Endometrium (tissue), 2 donors: ENCODE results near the gene PPARD.
"Not testable (repeated sequence)": the region's sequence is repeated elsewhere in the genome, so short reads cannot be mapped to it uniquely, and the experiment has no call there.

Experiments
- FAIRE-seq: peaks from 2 replicates; lab custom pipeline; 2012; peaks lifted over from hg19 to GRCh38; lab: Jason Lieb, UNC
- donor health status: control.
- donor health status: control.

PPARD gene

DNA sequence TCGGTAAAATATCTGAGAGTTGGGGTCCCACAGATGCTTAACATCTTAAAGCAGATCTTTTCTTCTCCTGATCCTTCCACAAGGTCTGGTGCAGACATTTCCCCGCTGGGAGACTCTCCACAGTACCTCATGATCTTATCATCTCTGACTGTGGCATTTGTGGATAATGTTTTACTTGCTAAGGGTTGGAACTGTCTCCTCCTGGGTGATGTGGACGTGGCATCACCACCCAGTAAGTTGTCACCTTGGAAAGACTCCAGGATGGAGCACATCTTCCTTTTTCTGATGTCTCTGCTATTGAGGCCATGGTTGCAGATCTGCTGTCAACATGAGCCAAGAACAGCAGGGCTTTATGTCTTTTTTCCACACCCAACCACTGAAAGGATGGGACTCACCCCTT lies 67.8 kb downstream of the PPARD start:
- FAIRE-seq = no peak

DNA sequence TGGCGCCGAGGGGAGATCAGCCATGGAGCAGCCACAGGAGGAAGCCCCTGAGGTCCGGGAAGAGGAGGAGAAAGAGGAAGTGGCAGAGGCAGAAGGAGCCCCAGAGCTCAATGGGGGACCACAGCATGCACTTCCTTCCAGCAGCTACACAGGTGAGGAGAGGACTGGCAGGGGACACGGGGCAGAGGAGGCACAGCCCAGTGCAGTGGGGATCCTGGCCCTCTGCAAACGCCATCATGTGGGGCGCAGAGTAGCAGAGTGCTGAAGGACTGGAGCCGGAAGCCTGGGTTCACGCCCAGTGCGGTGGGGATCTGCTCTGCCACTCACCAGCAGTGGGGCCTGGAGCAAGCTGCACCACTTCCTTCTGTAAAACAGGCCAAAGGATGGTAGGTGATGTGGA lies 68.7 kb downstream of the PPARD start:
- FAIRE-seq = no peak

DNA sequence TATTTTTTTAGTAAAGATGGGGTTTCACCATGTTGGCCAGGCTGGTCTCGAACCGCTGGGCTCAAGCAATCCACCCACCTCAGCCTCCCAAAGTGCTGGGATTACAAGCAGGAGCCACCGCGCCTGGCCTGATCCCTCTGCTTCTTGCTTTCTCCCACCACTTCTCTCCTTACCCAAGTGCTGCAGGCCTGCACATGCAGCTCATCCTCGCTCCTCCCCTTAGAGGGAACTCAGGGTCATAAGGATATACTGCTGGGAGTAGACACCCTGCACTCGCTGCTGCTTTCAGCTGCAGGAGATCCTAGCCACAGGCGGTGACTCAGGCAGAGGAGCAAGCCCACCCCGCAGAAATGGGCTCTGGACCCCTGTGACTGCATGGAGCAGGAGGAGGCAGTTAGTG lies 69.7 kb downstream of the PPARD start:
- FAIRE-seq = no peak

DNA sequence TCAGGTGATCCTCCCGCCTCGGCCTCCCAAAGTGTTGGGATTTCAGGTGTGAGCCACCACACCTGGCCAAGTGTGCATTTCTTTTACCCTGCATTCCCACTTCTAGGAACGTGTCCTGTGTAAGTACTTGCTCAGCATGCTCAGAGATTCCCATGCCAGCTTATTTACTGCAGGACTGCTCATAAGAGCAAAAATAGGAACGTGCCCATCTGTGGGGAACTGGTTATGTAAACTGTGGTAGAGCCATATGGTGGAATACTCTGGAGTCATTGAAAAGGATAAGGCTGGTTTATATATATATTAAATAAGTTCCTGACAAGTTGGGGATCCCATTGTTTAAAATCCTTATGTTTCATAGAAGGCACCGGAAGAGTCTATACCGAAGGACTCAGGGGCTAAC lies 71.6 kb downstream of the PPARD start:
- no peak for FAIRE-seq

GRCh38 chr6:35415065-35415891 lies 72.9 kb downstream of the PPARD start:
- no peak for FAIRE-seq

- FAIRE-seq = no peak
Measured at GRCh38 chr6:35417979-35418661, 75.8 kb downstream of the PPARD start.

GRCh38 chr6:35419417-35419816 lies 77.1 kb downstream of the PPARD start:
- no peak for FAIRE-seq

- no peak for FAIRE-seq
Measured at GRCh38 chr6:35419961-35420360, 77.6 kb downstream of the PPARD start.

DNA sequence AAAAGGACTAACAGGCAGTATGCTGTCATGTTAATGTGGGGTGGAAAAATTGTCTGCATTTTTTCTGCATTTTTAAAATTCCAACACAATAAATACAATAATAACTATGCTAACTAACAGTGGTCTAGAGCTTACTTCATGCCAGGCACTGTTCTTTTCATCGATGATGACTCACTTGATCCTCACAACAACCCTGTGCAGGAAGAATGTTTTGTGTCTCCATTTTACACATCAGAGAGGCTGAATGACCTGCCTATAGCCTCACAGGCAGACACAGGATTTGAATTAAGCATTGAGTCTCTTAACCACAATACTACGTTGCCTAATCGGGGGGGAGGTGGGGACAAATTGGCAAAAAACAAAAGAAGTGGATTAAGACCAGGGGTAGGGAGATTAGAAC lies 82.9 kb downstream of the PPARD start:
- no peak for FAIRE-seq

DNA sequence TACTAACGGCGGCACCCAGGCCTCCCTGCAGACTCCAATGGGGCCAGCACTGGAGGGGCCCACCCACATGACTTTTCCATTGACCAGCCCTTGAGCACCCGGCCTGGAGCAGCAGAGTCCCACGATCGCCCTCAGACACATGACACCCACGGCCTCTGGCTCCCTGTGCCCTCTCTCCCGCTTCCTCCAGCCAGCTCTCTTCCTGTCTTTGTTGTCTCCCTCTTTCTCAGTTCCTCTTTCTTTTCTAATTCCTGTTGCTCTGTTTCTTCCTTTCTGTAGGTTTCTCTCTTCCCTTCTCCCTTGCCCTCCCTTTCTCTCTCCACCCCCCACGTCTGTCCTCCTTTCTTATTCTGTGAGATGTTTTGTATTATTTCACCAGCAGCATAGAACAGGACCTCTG lies 83.7 kb downstream of the PPARD start:
- FAIRE-seq = no peak

DNA sequence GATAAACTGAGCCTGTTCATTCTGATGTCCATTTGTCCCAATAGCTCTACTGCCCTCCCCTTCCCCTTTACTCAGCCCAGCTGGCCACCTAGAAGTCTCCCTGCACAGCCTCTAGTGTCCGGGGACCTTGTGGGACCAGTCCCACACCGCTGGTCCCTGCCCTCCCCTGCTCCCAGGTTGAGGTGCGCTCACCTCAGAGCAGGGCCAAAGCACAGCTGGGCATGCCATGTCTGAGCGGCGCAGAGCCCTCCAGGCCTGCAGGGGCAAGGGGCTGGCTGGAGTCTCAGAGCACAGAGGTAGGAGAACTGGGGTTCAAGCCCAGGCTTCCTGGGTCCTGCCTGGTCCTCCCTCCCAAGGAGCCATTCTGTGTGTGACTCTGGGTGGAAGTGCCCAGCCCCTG lies 85.1 kb downstream of the PPARD start:
- FAIRE-seq = no peak

DNA sequence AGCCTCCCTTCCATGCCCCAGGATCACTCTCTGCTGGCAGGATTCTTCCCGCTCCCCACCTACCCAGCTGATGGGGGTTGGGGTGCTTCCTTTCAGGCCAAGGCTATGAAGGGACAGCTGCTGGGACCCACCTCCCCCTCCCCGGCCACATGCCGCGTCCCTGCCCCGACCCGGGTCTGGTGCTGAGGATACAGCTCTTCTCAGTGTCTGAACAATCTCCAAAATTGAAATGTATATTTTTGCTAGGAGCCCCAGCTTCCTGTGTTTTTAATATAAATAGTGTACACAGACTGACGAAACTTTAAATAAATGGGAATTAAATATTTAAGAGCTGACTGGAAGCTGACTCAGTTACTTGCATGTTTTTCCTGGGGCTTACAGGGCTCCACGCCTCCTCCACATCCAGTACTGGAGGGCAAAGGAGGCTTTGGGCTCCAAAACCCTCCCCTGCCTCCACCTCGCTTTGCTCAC lies 85.5 kb downstream of the PPARD start:
- FAIRE-seq = no peak

DNA sequence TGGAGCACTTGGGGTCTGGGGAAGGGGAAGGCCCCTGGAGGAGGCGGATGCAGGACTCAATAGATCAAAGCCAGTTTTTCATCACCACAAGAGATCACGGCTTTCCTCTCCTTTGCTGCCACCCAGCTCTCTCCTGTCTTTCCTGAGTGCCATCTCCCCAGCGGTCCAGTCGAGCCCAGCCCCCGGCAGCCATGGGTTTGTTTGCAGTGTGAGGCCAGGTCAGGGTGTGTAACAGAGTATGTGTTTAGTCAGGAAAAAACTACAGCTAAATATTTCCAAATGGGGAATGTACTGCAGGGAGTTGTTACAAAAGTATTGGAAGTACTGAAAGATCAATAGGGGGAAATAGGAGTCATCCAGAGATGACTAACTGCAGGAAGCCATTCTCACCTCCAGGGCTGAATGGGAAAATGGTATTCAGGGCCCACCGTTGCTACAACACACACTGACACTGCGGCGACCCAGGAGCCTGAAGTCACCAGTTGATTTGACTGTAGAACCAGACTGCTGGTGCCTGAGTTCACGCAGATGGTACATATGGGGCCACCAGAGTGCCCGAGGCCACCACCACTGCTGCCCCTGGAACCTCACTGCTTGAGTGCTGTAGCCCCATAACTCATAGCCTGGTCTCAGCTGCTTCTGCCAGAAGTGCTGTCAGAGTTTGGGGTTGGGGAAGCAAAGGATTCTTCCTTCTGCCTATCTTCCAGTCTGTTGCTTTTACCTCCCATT lies 86.2 kb downstream of the PPARD start:
- no peak for FAIRE-seq

DNA sequence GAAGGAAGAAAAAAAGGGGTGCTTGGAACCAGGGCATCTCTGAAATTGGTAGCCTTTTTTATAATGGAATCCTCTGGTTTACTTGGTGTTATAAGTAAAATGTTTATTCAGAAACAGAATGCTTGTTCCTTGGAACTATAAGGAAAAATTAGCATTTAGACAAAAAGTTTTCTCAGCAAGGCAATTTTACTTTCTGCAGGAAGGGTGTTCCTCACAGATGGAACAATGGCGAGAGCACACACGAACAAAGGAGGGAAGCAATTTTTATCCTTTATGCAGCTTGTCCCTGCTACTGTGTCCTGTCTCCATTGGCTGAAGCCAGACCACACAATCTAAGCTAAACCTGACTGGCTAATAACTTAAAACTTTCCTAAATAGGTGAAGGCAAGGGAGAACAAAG lies 87.1 kb downstream of the PPARD start:
- no peak for FAIRE-seq

DNA sequence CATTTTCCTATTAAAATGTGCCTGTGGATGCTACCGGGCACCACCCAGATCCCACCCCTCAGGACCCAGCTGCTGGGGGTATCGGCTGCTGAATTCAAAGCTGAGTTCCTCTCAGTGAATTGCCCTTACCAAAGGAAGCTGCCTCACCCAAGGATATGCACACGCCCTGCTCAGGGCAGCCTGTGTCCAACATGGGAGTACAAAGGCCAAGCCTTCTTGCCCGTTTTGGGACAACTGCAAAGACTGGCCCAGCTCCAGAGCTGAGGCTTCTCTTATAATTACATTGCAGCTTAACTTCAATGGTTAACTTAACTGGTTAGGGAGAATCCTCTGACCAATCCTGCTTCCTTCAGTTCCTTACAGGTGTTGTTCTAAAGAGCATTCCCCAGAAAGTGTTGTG lies 89.9 kb downstream of the PPARD start:
- no peak for FAIRE-seq

GRCh38 chr6:35432702-35433101 lies 90.3 kb downstream of the PPARD start:
- FAIRE-seq = not testable (repeated sequence)

GRCh38 chr6:35435074-35435837 lies 92.9 kb downstream of the PPARD start:
- FAIRE-seq = no peak

DNA sequence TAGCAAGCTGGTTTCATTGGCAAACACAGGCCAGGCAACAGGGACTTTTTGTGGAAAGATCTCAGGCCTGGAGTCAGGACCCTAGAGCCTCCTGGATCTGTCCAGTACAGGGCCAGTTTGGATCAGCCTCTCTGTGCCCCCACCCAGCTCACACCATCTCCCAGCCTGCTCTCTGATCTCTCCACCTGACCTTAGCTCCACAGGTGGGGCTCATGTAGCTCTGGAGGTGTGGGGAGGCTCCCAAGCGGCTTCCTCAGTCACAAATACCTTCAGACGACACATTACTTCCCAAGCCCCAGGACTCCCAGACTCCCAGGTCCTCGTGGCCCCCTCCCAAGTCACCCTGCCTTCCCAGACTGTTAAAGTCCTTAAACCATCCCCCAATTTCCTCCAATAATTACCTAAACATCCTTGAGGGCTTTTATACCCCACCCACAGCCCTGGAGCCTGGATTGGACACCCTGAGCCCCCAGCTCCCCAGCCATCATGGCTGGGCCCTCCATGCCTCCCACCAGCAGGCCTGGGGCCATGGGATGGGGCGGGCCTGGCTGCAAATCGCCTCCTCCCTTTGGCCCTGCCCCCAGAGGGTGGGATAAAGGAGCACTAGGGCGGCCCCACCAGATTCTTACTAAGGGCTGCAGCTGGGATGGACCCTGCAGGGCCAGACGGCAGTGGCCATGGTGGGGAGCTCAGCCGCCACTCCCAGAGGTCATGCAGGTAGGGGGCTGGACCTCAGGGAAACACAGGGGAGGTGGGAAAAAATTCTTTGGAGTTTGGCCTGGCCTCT lies 93.9 kb downstream of the PPARD start:
- no peak for FAIRE-seq

GRCh38 chr6:35438378-35439065 lies 96.2 kb downstream of the PPARD start:
- not testable (repeated sequence) for FAIRE-seq

GRCh38 chr6:35439308-35439707 lies 97.0 kb downstream of the PPARD start:
- no peak for FAIRE-seq

- FAIRE-seq = no peak
Measured at GRCh38 chr6:35441205-35441604, 98.8 kb downstream of the PPARD start.
